HG02759 (cell line): ENCODE data around the gene TRPM3.

ENCODE experiments used
- ATAC-seq: cut with Tn5 transposase; IDR thresholded peaks from one replicate; pipeline ENCODE4 v1.9.1; 2021; ENCODE audit warnings: mild to moderate bottlenecking, moderate library complexity; ENCODE audit not compliant: unreplicated experiment

TRPM3 gene

DNA sequence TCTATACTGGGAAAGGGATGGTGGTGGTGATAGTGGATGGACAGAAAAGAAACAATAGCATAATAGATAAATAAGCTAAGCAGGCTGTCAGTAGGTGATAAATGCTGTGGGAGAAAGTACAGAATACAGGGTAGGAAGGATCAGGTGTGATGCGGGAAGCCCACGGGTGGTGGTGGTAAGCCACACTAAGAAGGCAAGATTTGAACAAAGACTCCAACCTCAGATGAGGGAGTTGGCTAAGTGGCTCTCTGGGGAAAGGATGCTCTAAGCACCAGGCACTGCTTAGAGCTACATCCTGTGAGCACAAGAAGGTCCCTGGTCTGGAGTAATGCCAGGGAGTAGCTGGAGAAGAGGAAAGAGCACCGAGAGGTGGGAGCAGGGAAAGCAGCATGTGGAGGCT is 555.4 kb downstream of the TRPM3 start:
- ATAC-seq, result no peak

GRCh38 chr9:70564468-70565335 is 556.7 kb downstream of the TRPM3 start:
- no peak for ATAC-seq

GRCh38 chr9:70563431-70564204 is 557.8 kb downstream of the TRPM3 start:
- peak; percentile 99 for ATAC-seq

DNA sequence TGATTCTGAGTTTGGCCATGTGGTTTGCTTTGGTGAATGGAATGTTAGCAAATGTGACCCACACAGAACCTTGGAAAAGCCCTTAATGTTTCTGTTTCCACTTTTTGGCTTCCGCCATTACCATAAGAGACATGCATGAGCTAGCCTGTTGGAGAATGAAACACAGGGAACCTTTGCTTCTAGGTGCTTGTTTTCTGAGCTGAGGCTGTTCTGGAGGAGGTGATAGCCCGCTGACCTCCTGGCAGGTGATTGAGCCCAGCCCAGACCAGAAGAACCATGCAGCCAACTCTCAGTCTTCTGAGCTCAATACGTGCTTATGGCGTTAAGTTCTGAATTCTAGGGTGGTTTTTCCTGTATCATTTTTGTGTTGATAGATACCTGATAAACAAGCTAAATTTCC is 558.4 kb downstream of the TRPM3 start:
- no peak for ATAC-seq

- ATAC-seq, result no peak
These were observed 559.5 kb downstream of the TRPM3 start for GRCh38 chr9:70561786-70562395.

GRCh38 chr9:70561111-70561510 is 560.3 kb downstream of the TRPM3 start:
- no peak for ATAC-seq

DNA sequence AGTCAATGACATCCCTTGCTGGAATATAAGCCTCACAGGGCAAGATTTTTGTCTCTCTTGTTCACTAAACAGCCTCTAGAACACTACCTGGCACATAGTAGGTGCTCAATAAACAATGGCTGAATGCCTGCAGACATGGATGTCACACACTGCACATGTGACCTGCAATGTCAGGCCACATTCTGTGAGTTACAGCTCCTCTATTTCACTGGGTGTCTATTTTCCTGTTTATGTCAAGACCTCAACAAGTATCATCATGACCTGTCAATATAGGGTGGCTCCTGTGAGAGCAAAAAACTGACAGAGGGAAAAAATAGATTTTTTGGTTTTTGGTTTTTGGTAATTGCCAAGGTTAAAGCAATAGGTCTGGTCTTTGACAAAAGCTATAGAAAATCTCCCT is 562.3 kb downstream of the TRPM3 start:
- no peak for ATAC-seq

GRCh38 chr9:70557661-70558369 is 563.6 kb downstream of the TRPM3 start:
- peak; percentile 98 for ATAC-seq

- ATAC-seq, result no peak
These were observed 564.6 kb downstream of the TRPM3 start for GRCh38 chr9:70556771-70557170.

GRCh38 chr9:70554881-70555280 is 566.5 kb downstream of the TRPM3 start:
- ATAC-seq, result no peak

- ATAC-seq, result no peak
These were observed 567.4 kb downstream of the TRPM3 start for GRCh38 chr9:70553707-70554673.

DNA sequence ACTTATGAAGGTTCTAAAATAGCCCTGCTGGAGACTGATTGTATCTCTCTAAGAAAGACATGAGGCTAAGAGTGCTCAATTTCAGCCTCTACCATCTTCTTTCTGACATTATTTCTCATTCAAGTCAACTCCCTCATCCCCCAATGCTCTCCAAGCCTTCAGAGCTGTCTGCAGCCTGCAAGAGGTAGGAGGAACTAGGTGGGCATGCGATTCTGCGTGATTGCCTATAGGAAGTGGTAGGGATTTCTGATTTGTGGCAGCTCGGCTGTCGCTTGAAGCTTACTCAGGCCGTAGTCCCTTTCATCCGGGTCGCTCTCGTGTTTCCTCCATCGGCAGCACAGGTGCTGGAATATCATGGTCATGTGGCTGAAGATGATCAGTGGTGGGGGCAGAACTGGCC is 568.9 kb downstream of the TRPM3 start:
- ATAC-seq, result no peak

- no peak for ATAC-seq
These were observed 569.6 kb downstream of the TRPM3 start for GRCh38 chr9:70551801-70552200.

DNA sequence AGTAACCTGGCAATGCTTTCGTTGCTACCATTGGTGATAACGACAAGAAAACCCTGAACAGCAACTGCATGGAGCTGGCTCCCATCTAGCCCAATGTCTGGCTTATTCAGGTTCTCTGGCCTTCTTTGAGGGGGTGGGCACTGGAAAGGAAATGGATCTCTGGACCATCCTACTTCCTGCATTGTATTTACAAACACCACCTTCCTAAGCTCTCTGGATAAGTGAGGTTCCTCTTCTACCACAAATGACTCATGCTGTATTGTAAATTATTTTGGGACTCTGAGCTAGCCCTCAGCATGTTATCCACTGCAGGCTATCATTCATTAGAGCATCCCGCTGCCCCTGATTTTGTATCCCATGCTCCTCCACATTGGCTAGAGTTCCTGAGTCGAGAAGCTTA is 570.0 kb downstream of the TRPM3 start:
- ATAC-seq, result no peak

DNA sequence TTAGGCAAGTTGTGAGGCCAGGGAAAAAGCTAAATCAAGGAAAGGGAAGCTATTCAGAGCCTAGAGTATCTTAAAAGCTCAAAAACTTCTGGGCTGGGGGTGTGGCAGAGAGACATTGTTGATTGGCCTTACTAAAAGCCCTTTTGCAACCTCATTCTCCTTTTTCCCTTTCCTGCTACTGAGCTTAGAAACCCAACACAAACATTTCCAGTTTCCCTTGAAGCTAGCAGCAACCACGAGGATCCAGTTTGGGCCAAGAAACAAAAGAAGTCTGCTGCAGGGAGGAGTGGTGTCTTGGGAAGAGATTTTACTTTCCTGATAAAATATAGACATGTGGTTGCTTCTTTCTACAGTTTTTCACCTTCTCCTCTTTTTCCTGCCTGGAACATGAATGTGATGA is 571.5 kb downstream of the TRPM3 start:
- no peak for ATAC-seq

GRCh38 chr9:70542311-70542931 is 579.0 kb downstream of the TRPM3 start:
- no peak for ATAC-seq

DNA sequence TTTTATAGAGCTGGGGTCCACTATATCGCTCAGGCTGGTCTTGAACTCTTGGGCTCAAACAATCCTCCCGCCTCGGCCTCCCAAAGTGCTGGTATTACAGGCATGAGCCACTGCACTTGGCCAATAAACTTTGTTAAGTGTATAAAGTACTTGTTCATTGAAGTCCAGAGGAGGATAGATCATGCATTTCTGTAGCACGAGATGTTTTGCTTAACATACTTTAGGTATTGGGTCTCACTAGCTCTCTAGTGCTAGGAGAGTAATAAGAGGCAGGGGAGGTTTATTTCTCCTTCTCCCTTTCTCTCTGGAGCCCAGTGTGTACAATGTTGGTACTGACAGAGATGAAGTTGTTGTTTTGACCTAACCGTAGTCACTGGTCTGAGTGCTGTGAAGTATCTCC is 581.4 kb downstream of the TRPM3 start:
- ATAC-seq, result no peak

GRCh38 chr9:70539526-70539925 is 581.9 kb downstream of the TRPM3 start:
- ATAC-seq, result no peak

- no peak for ATAC-seq
These were observed 582.4 kb downstream of the TRPM3 start for GRCh38 chr9:70539001-70539400.

DNA sequence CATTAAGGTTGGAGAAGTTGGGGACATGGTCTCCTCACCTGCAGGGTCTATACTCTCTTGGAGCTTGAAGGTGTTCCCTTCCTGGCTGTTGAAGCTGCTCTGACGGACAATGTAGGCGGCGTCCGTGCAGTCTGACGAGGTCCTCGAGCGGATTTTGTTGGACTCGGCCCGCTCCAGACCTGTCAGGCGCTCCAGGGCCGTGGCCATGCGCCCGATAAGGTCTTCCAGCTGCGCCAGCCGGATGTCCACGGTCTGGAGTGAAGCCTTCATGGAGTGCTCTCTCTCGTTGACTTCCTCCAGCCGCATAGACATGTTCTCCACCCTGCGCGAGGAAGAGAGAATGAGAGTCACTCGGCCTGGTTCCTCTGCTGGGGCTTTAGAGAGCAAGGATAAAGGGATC is 584.3 kb downstream of the TRPM3 start:
- no peak for ATAC-seq
